A673 (cell line): ENCODE results near the gene EPB41L5. TPM values are rescaled to one million over a fixed set of nuclear protein-coding genes. Genes with fewer than 3 reads are reported as not detected.
A peak's percentile ranks its signal among the peaks of the same experiment; 100 is the strongest.

ENCODE experiments used
- BruUV-seq: library from RNA; stranded (reverse); fragments of 400-500 nt; replicated peaks from 2 replicates; lab custom pipeline; 2021; lab: Mats Ljungman, UMichigan
- CTCF ChIA-PET: fragments of 300-600 bp; sonication (Branson Sonifier 250); formaldehyde crosslinking; loops from one replicate; lab custom pipeline; 2022; ENCODE audit warnings: antibody characterized with exemption; lab: Charles Lee
- POLR2A ChIA-PET: fragments of 300-600 bp; sonication (Branson Sonifier 250); formaldehyde crosslinking; loops from one replicate; lab custom pipeline; 2022; ENCODE audit warnings: antibody characterized with exemption; ENCODE audit not compliant: low non-redundant PET; lab: Charles Lee
- DNase-seq: peaks from one replicate; pipeline ENCODE4 v3.0.0-alpha.2; 2015; ENCODE audit warnings: low spot score
- H3K27ac ChIP-seq: fragments of 200-600 bp; sonication (generic); 2 replicates; pipeline ENCODE4 v1.5.1; 2016; ENCODE audit warnings: mixed run types, low read depth, mild to moderate bottlenecking, mixed read lengths, antibody characterized with exemption, low read length; ENCODE audit not compliant: poor library complexity, severe bottlenecking
- H3K27me3 ChIP-seq: fragments of 200-600 bp; sonication (generic); replicated peaks from 2 replicates; pipeline ENCODE4 v1.6.1; 2017; ENCODE audit warnings: mixed run types, low read depth, mild to moderate bottlenecking, mixed read lengths, antibody characterized with exemption, low read length; ENCODE audit not compliant: insufficient read depth, poor library complexity
- H3K36me3 ChIP-seq: fragments of 200-600 bp; sonication (generic); 2 replicates; pipeline ENCODE4 v1.6.1; 2016; ENCODE audit warnings: mixed run types, mild to moderate bottlenecking, mixed read lengths, antibody characterized with exemption, low read length; ENCODE audit not compliant: insufficient read depth, poor library complexity, severe bottlenecking
- H3K4me1 ChIP-seq: fragments of 200-600 bp; sonication (generic); 2 replicates; pipeline ENCODE4 v1.6.1; 2017; ENCODE audit warnings: mixed run types, mild to moderate bottlenecking, mixed read lengths, antibody characterized with exemption, low read length; ENCODE audit not compliant: insufficient read depth, poor library complexity, severe bottlenecking
- H3K4me3 ChIP-seq: fragments of 200-600 bp; sonication (generic); 2 replicates; pipeline ENCODE4 v1.5.1; 2016; ENCODE audit warnings: low read depth, mixed run types, mild to moderate bottlenecking, mixed read lengths, low read length; ENCODE audit not compliant: poor library complexity, severe bottlenecking
- H3K9me3 ChIP-seq: fragments of 200-600 bp; sonication (generic); 2 replicates; pipeline ENCODE4 v1.6.1; 2016; ENCODE audit warnings: mixed run types, low read depth, mild to moderate bottlenecking, mixed read lengths, antibody characterized with exemption, low read length; ENCODE audit not compliant: poor library complexity, severe bottlenecking
- CTCF ChIP-seq: fragments of 300-800, 200-600 bp; sonication (generic); conservative IDR thresholded peaks from 2 replicates; pipeline ENCODE4 v1.5.1; 2017; ENCODE audit warnings: low read depth, mild to moderate bottlenecking, antibody characterized with exemption, low read length, moderate library complexity, mixed read lengths
- EZH2 ChIP-seq: fragments of 200-600 bp; sonication (generic); IDR thresholded peaks from 2 replicates; pipeline ENCODE4 v1.6.1; 2017; ENCODE audit warnings: borderline replicate concordance, low read depth, mild to moderate bottlenecking, mixed read lengths, antibody characterized with exemption, low read length; ENCODE audit not compliant: poor library complexity, severe bottlenecking
- intact Hi-C: fragments of 100-400 bp; cut with micrococcal nuclease; formaldehyde crosslinking; loops from one replicate; pipeline ENCODE4 v1.10.0; 2022; ENCODE audit not compliant: unreplicated experiment
- total RNA-seq: library from RNA; stranded (reverse); gene quantifications from 2 replicates; pipeline ENCODE4 v1.2.3, GENCODE V29; 2021

The EPB41L5 gene
- total RNA-seq, 1 experiment from 2014 or later: 26.5 TPM

- no peak overlapping the region for H3K27ac ChIP-seq
- no peak for DNase-seq
- no peaks in the 10 kb centered on the region for H3K9me3 ChIP-seq
- H3K36me3 ChIP-seq: no peaks in the 10 kb centered on the region
- H3K4me1 ChIP-seq: no peaks in the 10 kb centered on the region
- no TSS peak for BruUV-seq
- intact Hi-C loops: no loop called here
- ChIA-PET POLR2A (no interaction called here), CTCF (no interaction called here)
- no peak overlapping the region for H3K4me3 ChIP-seq
- TF ChIP-seq CTCF (no peak), EZH2 (no peak)
- no peaks in the 10 kb centered on the region for H3K27me3 ChIP-seq
These were observed 78.6 kb downstream of the EPB41L5 start for GRCh38 chr2:120091436-120091835.

DNA sequence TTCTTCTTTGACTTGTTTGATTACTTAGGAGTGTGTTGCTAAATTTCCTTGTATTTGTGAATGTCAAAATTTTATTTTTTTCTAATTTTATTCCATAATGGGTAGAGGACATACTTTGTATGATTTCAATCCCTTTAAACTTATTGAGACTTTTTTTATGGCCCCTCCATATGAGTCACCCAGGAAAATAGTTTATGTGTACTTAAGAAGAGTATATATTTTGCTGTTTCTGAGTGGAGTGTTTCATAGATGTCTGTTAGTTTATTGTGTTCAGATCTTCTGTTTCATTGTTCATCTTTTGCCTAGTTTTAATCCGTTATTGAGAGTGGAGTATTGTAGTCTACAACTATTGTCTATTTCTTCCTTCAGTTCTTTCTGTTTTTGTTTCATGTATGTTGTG is 81.9 kb downstream of the EPB41L5 start:
- Histone ChIP-seq H3K36me3 (no peaks in the 10 kb centered on the region), H3K27ac (no peak overlapping the region), H3K4me3 (no peak overlapping the region), H3K27me3 (no peaks in the 10 kb centered on the region), H3K4me1 (no peaks in the 10 kb centered on the region), H3K9me3 (no peaks in the 10 kb centered on the region)
- intact Hi-C loops: no loop called here
- ChIA-PET CTCF (no interaction called here), POLR2A (no interaction called here)
- DNase-seq: no peak
- no TSS peak for BruUV-seq
- no peak for TF ChIP-seq CTCF
- TF ChIP-seq EZH2: no peak

DNA sequence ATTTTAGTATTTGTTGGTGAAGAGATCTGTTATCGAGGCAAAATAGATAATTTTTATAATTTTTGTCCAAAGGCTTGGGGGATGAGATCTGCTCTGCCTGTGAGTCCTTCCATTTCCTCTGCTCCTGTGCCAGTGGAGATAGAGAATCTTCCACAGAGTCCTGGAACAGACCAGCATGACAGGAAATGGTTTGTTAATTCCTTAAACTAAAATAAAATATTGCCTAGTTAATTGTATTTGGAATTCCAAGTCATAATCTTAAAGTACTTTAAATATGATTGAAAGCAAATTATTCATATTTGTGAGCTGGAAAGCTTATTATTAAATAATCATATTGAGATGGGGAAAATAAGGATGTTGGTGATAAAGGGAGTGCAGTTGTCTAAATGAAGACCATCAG is 87.8 kb downstream of the EPB41L5 start:
- Histone ChIP-seq H3K4me1 (peaks cover 15% of the 10 kb centered on the region), H3K27ac (peak overlapping the region; percentile 47), H3K27me3 (no peaks in the 10 kb centered on the region), H3K9me3 (no peaks in the 10 kb centered on the region), H3K36me3 (peaks cover 3% of the 10 kb centered on the region), H3K4me3 (peak overlapping the region; percentile 2)
- peak; percentile 40 for DNase-seq
- TF ChIP-seq EZH2 (no peak), CTCF (no peak)
- no TSS peak for BruUV-seq
- intact Hi-C loops: loop anchor here (10.0 kb wide), 1 partner anchor 346 kb away; the partner anchor contains the start of gene PTPN4
- ChIA-PET CTCF (no interaction called here), POLR2A (interaction anchor here (0.6 to 0.7 kb wide), 2 partner anchors 12 to 34 kb away, joined by 3 to 4 read pairs; no protein-coding TSS in a partner anchor)
